ENCODE data around the gene ZSCAN30. TPM values are rescaled to one million over a fixed set of nuclear protein-coding genes. Genes with fewer than 3 reads are reported as not detected.
"Not testable (repeated sequence)": the region's sequence is repeated elsewhere in the genome, so short reads cannot be mapped to it uniquely, and the experiment has no call there.

The ZSCAN30 gene
- total RNA-seq, 1 donor from 2014 or later = 12.2 TPM

DNA sequence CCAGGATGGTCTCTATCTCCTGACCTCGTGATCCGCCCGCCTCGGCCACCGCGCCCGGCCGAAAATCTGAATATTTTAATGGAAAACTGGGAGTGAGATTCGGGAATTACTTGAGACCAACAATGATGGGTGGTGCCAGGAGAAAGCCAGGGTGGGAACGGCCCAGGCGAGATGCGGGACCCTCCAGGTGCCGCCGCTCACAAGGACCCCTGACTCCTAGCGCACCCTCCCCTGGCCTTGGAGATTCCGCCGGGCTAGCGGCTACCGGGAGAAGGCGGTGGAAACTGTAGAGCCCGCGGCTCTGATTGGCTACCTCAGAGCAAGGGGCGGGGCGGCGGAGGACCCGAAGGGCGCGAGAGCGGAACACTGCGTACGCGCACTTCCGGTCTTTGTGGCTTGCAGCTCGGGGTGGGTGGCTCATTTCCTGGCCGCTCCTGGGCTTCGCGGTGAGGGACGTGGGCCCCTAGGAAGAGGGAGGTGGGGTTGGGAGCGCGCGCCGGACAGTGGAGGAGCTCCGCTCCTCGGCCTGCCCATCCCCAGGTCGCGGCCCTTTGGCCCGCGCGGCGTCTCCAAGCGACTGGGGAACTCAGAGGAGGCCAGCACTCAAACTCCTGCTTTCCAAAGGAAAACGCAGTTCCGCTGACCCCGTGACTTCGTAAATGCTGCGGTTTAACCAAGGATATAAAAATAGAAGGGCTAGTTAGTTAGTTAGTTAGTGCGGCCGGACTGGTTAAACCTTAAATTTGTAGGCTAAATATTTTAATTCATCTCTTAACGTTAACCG lies 49.2 kb downstream of the ZSCAN30 start, which contains the start of gene ZNF397:
TSS of gene ZNF397 (plus strand) at position 371 of the 784 bp plus-strand sequence. CDS start 1,437 bp downstream, outside the sequence.
- peaks cover 12% of the 10 kb centered on the region for H3K4me1 Mint-ChIP-seq
- peak within 1 kb of the TSS; percentile 98 for H3K27ac Mint-ChIP-seq
- H3K27me3 Mint-ChIP-seq = no peaks in the 10 kb centered on the region
- peak; percentile 99 for DNase-seq
- intact Hi-C loops (cut with micrococcal nuclease) = loop anchor here (1.0 to 5.0 kb wide), 14 partner anchors 26 to 731 kb away; partner anchors contain the start of genes GALNT1, INO80C, MAPRE2 and RMP24
- H3K4me3 Mint-ChIP-seq = peak within 1 kb of the TSS; percentile 96
- H3K36me3 Mint-ChIP-seq (ENCODE audit: low read depth) = peaks cover 42% of the 10 kb centered on the region
- H3K9me3 Mint-ChIP-seq = peaks cover 24% of the 10 kb centered on the region

DNA sequence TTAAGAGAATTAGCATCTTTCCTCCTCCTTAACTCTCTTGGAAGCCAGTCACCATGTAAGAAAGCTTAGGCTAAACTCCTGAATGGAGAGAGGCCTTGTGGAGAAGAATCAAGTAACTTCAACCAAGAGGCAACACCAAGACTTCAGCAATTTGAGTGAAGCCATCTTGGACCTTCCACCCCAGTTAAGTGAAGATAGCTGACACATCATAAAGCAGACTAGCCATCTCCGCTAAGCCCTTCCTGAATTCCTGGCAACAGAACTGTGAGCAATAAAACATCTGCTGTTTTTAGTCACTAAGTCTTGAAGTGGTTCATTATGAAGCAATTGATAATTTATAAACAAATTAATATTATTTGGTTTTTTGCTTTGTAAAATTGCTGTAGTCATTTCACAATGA lies 50.7 kb downstream of the ZSCAN30 start:
- intact Hi-C loops (cut with micrococcal nuclease) = no loop called here
- H3K4me1 Mint-ChIP-seq = peaks cover 12% of the 10 kb centered on the region
- peaks cover 27% of the 10 kb centered on the region for H3K36me3 Mint-ChIP-seq (ENCODE audit: low read depth)

DNA sequence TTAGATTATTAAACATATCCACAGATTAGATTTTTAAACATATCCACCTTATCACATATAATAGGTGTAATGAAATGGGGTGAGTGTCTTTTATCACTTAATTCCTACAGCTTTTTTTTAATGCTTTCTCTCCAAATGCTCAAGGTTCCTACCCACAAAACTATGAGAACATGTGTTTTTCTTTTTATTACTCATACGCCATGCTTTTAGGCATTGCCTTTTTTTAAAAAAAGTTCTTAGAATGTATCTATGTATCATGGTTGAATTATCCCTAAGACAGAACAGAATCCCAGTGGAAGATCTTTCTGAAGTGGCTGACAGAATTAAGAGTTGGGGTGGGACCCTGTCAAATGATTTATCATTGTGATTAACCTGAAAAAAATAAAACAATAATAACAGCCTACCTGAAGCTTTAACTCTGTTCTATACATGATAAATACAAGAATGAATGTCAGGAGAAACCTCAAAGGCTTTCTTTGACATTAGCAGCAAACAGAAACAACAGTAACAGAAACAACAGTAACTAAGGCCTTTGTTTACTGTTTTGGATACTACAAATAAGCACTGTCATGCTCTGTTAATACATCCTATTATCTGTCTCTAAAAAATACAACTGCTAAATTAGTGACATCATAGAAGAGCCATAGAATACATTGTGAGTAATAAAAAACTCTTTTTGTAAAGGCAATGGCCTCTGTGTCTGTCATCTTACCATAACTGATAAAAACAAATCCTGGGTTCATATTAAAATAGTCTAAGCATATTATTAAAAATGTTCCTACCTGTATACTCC lies 53.3 kb downstream of the ZSCAN30 start:
- Mint-ChIP-seq H3K4me3 (no peak overlapping the region), H3K4me1 (peaks cover 6% of the 10 kb centered on the region), H3K36me3 (ENCODE audit: low read depth) (peaks cover 4% of the 10 kb centered on the region), H3K9me3 (no peaks in the 10 kb centered on the region), H3K27me3 (no peaks in the 10 kb centered on the region), H3K27ac (no peak overlapping the region)
- intact Hi-C loops (cut with micrococcal nuclease) = no loop called here
- no peak for DNase-seq

More for the DNA sequence above, 50.7 kb downstream of the ZSCAN30 start:
- Mint-ChIP-seq H3K27me3 (no peaks in the 10 kb centered on the region), H3K4me3 (no peak overlapping the region), H3K27ac (no peak overlapping the region), H3K9me3 (peaks cover 8% of the 10 kb centered on the region)
- DNase-seq = no peak

GRCh38 chr18:35231052-35231451 lies 59.0 kb downstream of the ZSCAN30 start:
- no peak overlapping the region for H3K27ac Mint-ChIP-seq
- H3K27me3 Mint-ChIP-seq = peaks cover 3% of the 10 kb centered on the region
- H3K4me1 Mint-ChIP-seq = peaks cover 3% of the 10 kb centered on the region
- peak overlapping the region; percentile 67 for H3K4me3 Mint-ChIP-seq
- H3K9me3 Mint-ChIP-seq = no peaks in the 10 kb centered on the region
- peak; percentile 93 for DNase-seq
- intact Hi-C loops (cut with micrococcal nuclease) = loop anchor here (1.0 kb wide), 2 partner anchors 124 to 155 kb away; no protein-coding TSS in a partner anchor
- no peaks in the 10 kb centered on the region for H3K36me3 Mint-ChIP-seq (ENCODE audit: low read depth)

- no peak for DNase-seq
- H3K27me3 Mint-ChIP-seq = peaks cover 16% of the 10 kb centered on the region
- H3K27ac Mint-ChIP-seq = no peak overlapping the region
- H3K4me3 Mint-ChIP-seq = no peak overlapping the region
- no peaks in the 10 kb centered on the region for H3K9me3 Mint-ChIP-seq
- H3K4me1 Mint-ChIP-seq = peaks cover 3% of the 10 kb centered on the region
- no peaks in the 10 kb centered on the region for H3K36me3 Mint-ChIP-seq (ENCODE audit: low read depth)
- intact Hi-C loops (cut with micrococcal nuclease) = no loop called here
Observed at GRCh38 chr18:35227254-35227653, 62.8 kb downstream of the ZSCAN30 start.

DNA sequence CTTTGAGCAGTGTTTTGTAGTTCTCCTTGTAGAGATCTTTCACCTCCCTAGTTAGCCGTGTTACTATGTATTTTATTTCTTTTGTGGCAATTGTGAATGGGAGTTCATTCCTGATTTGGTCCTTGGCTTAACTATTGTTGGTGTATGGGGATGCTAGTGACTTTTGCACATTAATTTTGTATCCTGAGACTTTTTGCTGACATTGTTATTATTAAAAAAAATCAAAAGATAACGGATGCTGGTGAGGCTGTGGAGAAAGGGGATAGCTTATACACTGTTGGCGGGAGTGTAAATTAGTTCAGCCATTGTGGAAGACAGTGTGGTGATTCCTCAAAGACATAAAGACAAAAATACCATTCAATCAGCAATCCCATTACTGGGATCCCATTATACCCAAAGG lies 66.2 kb downstream of the ZSCAN30 start:
- H3K4me1 Mint-ChIP-seq = no peaks in the 10 kb centered on the region
- intact Hi-C loops (cut with micrococcal nuclease) = no loop called here
- H3K27me3 Mint-ChIP-seq = peaks cover 13% of the 10 kb centered on the region
- no peaks in the 10 kb centered on the region for H3K36me3 Mint-ChIP-seq (ENCODE audit: low read depth)
- no peak overlapping the region for H3K4me3 Mint-ChIP-seq
- H3K27ac Mint-ChIP-seq = no peak overlapping the region
- H3K9me3 Mint-ChIP-seq = no peaks in the 10 kb centered on the region
- DNase-seq = no peak

DNA sequence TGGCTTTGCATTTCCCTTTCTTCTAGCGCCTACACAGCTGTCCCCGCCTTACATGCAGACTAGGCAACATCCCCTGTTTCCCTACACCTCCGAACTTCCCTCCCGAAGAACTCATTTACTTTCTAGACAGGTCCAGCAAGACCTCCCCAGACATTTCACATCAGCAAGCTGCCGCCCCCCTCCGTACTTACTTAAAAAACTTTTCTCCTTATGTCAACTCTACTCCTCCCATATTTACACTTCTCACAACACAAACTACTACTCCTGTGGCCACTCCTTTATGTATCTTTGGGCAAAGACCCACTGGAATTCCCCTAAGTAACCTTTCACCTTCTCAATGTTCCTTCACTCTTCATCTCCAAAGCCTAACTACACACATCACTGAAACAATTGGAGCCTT lies 69.6 kb downstream of the ZSCAN30 start:
- DNase-seq = no peak
- Mint-ChIP-seq H3K27me3 (peaks cover 13% of the 10 kb centered on the region), H3K4me3 (no peak overlapping the region), H3K9me3 (no peaks in the 10 kb centered on the region), H3K27ac (no peak overlapping the region), H3K36me3 (ENCODE audit: low read depth) (no peaks in the 10 kb centered on the region), H3K4me1 (no peaks in the 10 kb centered on the region)
- intact Hi-C loops (cut with micrococcal nuclease) = no loop called here

- H3K27me3 Mint-ChIP-seq = peaks cover 13% of the 10 kb centered on the region
- intact Hi-C loops (cut with micrococcal nuclease); H3K4me1 Mint-ChIP-seq; H3K36me3 Mint-ChIP-seq (ENCODE audit: low read depth); H3K4me3 Mint-ChIP-seq; DNase-seq; H3K27ac Mint-ChIP-seq; H3K9me3 Mint-ChIP-seq: not testable (repeated sequence)
Observed at GRCh38 chr18:35219331-35219730, 70.7 kb downstream of the ZSCAN30 start.

DNA sequence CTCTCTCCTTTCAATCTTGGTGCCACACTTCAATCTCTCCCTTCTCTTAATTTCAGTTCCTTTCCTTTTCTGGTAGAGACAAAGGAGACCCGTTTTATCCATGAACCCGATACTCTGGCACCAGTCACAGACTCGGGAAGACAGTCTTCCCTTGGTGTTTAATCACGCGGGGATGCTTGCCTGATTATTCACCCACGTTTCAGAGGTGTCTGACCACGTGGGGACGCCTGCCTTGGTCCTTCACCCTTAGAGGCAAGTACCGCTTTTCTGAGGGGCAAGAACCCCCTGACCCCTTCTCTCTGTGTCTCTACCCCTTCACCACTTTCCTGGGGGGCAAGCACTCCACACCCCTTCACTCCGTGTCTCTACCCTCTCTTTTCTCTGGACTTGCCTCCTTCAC lies 73.4 kb downstream of the ZSCAN30 start:
- H3K27ac Mint-ChIP-seq; H3K4me1 Mint-ChIP-seq; H3K4me3 Mint-ChIP-seq; H3K27me3 Mint-ChIP-seq; H3K36me3 Mint-ChIP-seq (ENCODE audit: low read depth); H3K9me3 Mint-ChIP-seq; intact Hi-C loops (cut with micrococcal nuclease); DNase-seq: not testable (repeated sequence)

- no peak for DNase-seq
- intact Hi-C loops (cut with micrococcal nuclease) = no loop called here
- Mint-ChIP-seq H3K4me1 (no peaks in the 10 kb centered on the region), H3K36me3 (ENCODE audit: low read depth) (no peaks in the 10 kb centered on the region), H3K27me3 (peaks cover 5% of the 10 kb centered on the region), H3K4me3 (no peak overlapping the region), H3K27ac (no peak overlapping the region), H3K9me3 (no peaks in the 10 kb centered on the region)
Observed at GRCh38 chr18:35215026-35215425, 75.0 kb downstream of the ZSCAN30 start.

DNA sequence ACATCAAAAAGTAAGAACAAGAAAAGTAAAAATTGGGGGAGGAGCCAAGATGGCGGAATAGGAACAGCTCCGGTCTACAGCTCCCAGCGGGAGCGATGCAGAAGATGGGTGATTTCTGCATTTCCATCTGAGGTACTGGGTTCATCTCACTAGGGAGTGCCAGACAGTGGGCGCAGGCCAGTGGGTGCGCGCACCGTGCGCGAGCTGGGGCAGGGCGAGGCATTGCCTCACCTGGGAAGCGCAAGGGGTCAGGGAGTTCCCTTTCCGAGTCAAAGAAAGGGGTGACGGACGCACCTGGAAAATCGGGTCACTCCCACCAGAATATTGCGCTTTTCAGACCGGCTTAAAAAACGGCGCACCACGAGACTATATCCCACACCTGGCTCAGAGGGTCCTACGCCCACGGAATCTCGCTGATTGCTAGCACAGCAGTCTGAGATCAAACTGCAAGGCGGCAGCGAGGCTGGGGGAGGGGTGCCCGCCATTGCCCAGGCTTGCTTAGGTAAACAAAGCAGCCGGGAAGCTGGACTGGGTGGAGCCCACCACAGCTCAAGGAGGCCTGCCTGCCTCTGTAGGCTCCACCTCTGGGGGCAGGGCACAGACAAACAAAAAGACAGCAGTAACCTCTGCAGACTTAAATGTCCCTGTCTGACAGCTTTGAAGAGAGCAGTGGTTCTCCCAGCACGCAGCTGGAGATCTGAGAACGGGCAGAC lies 84.1 kb downstream of the ZSCAN30 start:
- H3K4me3 Mint-ChIP-seq; H3K27me3 Mint-ChIP-seq; H3K27ac Mint-ChIP-seq; intact Hi-C loops (cut with micrococcal nuclease); H3K36me3 Mint-ChIP-seq (ENCODE audit: low read depth); H3K4me1 Mint-ChIP-seq; DNase-seq: not testable (repeated sequence)
- peaks cover 13% of the 10 kb centered on the region for H3K9me3 Mint-ChIP-seq

- no peak overlapping the region for H3K27ac Mint-ChIP-seq
- no peaks in the 10 kb centered on the region for H3K27me3 Mint-ChIP-seq
- no peak for DNase-seq
- H3K36me3 Mint-ChIP-seq (ENCODE audit: low read depth) = no peaks in the 10 kb centered on the region
- no peak overlapping the region for H3K4me3 Mint-ChIP-seq
- no peaks in the 10 kb centered on the region for H3K4me1 Mint-ChIP-seq
- intact Hi-C loops (cut with micrococcal nuclease) = no loop called here
- peaks cover 13% of the 10 kb centered on the region for H3K9me3 Mint-ChIP-seq
Observed at GRCh38 chr18:35205199-35205712, 84.8 kb downstream of the ZSCAN30 start.

DNA sequence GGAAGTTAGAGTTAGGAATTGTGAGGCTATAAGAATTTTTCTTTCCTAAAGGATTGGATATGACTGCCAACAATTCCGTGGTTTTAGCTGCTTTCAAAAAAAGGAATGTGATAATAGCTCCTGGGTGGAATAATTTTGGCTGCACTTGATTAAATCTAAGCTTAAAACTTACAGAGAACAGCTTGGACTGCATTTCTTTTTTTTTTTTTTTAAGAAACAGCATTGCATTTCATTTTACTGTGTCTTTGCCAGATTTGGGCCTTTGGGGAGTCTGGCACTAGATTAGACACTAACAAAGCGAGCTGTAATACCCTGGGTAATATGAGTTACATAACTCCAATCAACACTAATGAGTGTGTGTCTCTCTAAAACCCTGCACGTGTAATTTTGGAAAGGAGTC lies 87.0 kb downstream of the ZSCAN30 start:
- intact Hi-C loops (cut with micrococcal nuclease) = no loop called here
- no peak overlapping the region for H3K27ac Mint-ChIP-seq
- no peaks in the 10 kb centered on the region for H3K4me1 Mint-ChIP-seq
- H3K9me3 Mint-ChIP-seq = peaks cover 13% of the 10 kb centered on the region
- no peaks in the 10 kb centered on the region for H3K36me3 Mint-ChIP-seq (ENCODE audit: low read depth)
- no peak overlapping the region for H3K4me3 Mint-ChIP-seq
- no peak for DNase-seq
- H3K27me3 Mint-ChIP-seq = peaks cover 3% of the 10 kb centered on the region
